Effector CD4-positive, alpha-beta T cell (primary cell): ENCODE measurements around the gene CDKN2C.

Experiments
- DNase-seq: peaks from one replicate; pipeline ENCODE4 v3.0.0-alpha.2; 2020

The CDKN2C gene

DNA sequence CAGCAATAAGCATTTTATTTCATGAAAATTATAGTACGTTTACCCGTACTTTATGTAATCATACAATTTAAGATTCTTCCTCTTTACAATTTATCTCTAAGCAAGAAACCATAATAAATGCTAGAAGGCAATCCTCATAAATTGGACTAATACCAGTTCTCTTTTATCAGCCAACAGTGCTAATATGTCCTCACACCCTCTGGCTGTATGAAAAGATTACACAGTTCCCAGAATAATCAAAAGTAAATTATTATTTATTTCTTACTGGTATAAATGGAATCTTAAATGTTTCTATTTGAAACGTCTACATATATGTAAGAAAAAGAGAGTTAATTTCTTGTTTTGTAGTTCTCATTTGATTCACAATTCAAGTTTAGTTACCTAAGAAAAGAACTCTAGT is 3.1 kb upstream of the CDKN2C start:
- DNase-seq = no peak

DNA sequence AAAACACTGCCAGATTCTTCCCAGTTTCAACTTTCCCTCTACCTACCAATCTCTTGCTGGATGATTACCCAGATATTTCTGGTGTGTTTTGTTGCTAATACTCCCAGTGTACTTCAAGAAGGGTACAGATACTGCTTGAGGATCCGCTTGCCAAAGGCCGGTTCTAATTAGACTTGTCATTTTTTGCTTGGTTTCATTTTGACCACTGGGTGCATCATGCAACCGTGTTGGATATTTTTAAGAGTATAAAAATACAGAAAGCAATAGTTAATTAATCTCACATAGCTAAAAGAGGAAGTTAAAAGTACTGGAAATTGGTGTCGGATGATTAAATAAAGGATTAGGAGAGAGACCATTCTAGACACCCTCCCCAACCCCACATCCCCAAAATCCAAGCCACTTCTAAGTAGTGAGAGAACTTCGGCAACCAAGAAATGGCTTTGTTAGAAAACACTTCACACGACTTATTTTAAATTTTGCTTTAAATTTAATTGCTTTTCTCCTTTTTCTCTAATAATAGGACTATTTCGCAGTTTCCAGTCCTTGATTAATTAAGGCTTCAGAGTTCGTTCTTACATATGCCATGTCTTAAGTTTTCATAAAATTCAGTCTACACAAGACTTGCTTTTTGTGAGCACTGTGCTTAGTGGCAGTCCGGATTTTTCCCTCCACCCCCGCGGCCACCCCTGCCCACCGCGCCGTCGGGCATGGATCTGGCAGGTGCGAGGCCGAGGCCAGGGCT is 2.5 kb upstream of the CDKN2C start:
- DNase-seq = no peak

DNA sequence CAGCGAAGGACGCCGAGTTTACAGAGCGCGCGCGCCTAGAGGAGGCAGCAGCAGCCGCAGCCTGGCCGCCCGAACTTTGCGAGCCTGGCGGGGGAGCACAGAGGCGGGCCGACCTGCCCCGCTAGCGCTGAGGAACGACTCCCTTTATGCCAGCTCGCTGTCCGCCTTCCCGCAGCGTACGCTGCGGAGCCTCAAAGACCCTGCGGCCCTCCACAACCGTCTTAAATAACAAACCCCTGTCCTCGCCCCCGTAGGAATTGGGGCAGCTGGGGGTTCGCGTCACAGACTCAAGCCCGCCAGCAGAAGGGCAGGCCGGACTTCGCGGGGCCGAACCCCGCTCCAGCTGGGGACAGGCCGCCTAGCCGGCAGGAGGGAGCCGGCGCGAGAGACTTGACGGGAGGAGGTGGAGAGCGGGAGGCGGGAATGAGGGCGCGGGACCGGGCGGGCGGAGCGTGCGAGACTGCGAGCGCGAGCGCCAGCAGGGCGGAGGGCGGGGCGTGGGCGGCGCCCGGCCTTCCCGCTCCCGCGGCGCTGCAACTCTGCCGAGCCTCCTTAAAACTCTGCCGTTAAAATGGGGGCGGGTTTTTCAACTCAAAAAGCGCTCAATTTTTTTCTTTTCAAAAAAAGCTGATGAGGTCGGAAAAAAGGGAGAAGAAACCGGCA is 1.8 kb upstream of the CDKN2C start:
- DNase-seq = peak; percentile 78

DNA sequence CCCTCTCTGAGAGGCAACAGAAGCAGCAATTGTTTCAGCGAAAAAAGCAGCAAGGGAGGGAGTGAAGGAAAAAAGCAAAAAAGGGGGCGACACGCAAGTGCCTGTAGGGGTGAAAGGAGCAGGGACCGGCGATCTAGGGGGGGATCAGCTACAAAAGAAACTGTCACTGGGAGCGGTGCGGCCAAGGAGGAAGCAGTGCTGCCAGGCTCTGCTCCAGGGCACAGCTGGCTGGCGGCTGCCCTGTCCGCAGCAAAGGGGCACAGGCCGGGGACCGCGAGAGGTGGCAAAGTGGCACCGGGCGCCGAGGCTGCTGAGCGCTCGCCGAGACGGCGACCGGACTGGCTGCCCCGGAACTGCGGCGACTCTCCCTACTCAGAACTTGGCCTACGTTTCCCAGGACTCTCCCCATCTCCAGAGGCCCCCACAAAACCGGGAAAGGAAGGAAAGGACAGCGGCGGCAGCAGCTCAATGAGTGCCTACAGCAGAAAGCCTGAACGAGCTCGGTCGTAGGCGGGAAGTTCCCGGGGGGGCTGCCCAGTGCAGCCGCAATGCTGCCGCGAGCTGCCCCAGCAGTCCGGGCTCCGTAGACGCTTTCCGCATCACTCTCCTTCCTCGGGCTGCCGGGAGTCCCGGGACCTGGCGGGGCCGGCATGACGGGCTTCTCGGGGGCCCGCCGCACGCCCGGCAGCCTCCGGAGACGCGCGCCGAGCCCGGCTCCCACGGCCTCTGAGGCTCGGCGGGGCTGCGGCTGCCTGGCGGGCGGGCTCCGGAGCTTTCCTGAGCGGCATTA is 1.0 kb upstream of the CDKN2C start:
- peak; percentile 31 for DNase-seq

DNA sequence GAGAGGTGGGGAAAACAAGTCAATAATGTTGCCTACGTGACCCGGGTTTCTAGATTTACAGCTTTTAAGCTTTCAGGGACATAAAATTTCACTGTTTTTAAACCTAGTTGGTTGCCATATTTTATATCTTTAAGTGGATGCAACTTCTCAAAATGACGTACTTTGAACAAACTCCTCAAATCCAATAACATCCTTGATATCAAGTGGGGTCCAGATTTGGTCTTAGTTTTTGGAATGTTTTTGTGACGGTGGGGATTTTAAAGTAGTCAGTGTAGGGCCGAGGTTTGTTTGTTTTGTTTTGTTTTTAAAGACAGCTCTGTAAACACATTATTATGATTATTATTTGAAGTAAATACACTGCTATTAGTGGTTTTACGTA is 453 bp downstream of the CDKN2C start:
- DNase-seq = no peak

DNA sequence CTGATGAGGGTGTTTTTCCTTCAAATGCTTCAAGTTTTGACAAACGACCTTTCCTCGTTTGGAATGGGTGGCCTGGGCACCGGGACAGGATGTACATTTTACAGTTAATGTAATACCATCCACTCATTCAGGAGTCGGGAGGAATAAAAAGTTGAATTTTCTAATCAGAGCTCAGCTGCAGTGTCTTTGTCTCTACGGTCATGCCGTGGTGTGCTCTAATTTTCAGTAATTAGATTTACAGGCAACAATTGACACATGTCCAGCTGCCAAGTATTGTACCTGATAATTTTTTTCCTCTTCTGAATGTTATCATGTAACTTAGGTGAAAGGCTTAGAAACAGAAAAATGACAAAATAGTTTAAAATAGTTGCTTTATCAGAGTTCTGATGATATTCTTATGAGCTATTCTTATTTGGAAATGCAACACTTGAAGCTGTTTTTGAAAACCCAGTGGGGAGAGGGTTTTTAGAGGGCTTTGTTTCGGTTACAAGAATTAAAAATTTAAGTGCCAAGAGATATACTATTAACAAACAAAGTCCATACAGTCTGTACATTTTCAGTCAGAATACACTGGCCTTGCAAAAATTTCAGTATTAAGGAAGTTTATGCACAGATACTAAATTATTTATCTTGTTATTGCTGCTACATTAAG is 1.0 kb downstream of the CDKN2C start:
- no peak for DNase-seq

DNA sequence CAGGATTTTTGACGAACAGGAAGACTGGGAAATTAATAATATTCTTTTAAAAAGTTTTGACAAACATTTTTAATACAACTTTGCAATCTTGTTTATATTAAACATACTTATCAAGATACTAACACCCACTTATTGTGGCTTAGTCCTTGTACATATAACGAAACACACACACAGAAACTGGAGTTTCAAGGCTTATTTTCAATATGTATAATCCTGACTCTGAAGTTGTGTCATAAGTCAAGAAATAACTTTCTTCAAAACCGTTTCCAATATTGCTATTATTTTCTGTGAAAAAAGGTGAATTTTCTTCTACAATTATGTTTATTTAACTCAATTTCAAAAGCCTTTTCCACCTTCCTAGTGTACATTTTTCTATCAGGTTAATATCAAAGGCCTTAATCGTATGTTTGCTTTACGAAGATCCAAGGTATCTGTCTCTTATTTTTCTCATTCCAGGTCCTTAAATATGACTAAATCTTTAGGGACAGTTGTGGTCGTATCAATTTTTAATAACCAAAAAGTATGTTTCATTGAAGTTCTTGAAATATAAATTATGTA is 1.8 kb downstream of the CDKN2C start:
- no peak for DNase-seq

DNA sequence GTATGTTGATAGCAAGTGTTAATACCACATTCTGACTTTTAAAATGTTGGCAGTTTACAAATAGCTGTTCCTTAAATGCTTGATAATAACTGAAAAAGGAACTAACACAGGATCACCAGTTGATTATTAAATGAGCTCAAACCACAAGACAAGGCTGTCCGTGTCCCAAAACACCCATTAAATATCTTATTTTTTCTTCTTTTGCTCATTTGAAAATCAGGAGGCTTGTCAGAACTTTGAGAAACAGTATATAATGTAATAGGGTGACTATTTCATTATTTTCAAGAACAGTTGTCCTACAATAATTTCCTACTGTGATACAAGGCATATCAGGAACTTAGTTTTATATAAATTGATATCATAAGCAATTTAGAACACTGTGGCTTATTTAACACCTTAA is 2.7 kb downstream of the CDKN2C start:
- no peak for DNase-seq

DNA sequence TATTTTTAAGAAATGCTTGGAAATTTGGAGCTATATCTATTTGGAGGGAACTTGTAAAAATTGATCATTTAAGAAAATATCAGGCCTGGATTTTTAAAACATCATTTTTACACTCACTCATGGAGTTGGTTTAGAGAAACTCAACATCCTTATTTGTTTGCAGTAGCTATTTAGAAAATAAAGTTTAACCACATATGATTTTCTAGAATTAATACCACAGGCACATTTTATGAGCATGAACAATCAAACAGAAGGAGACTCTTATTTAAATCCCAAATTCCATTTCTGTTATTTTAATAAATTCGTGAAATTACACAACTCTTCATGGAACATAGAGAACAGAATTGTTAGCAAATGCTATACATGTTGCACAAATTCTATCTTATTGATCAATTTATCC is 3.2 kb downstream of the CDKN2C start:
- no peak for DNase-seq

DNA sequence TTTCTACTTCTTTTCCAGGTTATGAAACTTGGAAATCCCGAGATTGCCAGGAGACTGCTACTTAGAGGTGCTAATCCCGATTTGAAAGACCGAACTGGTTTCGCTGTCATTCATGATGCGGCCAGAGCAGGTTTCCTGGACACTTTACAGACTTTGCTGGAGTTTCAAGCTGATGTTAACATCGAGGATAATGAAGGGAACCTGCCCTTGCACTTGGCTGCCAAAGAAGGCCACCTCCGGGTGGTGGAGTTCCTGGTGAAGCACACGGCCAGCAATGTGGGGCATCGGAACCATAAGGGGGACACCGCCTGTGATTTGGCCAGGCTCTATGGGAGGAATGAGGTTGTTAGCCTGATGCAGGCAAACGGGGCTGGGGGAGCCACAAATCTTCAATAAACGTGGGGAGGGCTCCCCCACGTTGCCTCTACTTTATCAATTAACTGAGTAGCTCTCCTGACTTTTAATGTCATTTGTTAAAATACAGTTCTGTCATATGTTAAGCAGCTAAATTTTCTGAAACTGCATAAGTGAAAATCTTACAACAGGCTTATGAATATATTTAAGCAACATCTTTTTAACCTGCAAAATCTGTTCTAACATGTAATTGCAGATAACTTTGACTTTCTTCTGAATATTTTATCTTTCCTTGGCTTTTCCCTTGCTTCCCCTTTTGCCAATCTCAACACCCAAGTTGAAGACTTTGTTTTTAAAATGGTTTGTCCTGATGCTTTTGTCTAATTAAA is 4.0 kb downstream of the CDKN2C start:
- DNase-seq = no peak

DNA sequence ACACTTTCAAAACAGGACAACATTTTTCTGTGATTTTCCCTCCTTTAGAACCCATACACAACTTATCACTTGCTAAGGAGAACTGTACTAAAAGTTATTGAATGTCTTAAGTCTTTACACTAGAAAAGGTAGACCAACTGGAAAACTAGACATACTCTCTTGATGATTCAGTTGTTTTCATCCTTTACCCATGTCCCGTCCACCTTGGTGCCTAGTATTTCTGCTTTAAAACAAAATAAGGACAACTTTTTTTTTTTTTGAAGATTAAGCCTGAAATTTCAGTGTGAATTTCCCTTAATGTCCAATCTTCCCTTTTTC is 4.5 kb downstream of the CDKN2C start:
- DNase-seq = no peak

DNA sequence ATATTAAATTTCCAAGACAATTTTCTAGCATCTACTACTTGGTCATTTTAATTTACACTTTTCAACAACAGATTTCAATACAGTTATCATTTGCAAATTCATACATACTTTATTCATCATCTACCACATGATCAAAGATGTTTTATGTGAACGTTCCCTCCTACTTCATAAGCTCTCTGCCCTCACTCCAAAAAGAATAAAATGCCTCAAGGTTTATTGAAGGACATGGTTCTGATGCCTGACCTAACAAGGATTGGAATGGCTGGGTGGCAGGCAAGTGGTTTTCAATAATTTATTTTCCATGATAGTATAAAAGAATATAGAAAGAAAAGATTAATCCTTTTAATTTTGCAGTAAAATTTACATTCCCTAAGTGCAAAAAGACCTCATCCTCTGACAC is 5.4 kb downstream of the CDKN2C start:
- DNase-seq = no peak

DNA sequence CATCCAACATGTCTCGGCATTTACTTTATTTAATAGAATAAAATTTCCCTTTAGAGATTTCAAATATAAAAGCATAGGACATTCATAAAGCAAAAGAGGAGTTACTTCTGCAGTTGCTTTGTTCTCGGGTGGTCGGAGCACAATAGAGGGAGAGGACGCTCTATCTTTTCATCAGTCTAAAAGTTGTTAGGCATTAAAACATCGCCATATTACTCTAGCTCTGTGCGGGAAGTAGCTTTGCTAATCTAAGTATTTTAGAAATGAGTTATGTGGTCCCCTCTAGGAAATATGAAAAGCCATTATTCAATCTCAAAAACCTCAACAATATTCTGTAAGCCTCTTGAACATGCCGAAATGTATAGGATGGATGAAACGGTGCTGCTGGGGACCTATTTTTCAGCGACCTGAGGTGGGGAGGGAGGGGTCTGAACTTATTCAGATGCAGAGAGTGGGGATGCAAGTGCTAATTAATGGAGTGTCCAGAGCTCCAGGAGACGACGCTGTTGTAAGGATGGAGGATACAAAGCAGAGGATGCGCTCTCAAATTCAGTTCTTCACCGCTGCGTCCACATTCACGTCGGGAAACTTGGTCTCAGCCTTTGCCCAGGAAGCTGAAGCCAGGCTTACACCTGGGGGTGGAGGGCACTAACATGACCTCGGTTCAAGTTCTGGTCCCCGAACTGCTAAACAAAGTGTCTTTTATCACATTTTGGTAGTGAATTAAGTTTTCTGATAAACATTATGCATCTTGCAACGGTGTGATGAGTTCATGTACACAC is 6.3 kb downstream of the CDKN2C start:
- DNase-seq = no peak

DNA sequence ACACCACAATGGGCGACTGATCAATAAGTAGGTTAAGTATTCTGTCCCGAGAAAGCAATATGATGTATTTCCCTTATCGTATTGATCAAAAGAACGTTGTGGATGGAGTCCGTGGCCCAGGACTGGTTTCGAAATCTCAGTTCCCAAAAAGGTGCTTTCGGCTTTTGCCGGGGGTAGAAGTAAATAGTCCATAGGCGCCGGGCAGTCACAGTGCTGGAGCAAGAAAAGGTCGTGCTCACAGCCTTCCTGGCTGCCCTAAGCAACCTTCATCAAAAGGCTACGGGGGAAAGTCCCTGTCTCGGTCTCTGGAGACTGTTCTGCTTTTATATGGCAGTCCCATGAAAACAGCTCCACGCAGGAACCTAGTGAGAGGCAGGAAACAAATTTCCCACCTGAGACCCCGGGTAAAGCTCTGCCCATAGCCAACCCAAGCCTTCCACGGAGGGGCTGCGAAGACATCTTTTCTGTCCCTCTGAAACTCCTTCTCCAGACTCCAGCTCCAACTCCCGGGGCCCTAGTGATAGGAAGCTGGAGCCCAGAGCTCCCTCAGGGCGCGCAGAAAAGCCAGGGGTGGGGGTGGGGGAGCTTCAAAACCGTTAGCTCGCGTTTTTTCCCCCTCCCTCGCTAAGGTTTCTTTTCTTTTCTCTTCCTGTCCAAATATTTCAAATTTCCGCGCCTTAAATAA is 7.0 kb downstream of the CDKN2C start:
- peak; percentile 19 for DNase-seq

DNA sequence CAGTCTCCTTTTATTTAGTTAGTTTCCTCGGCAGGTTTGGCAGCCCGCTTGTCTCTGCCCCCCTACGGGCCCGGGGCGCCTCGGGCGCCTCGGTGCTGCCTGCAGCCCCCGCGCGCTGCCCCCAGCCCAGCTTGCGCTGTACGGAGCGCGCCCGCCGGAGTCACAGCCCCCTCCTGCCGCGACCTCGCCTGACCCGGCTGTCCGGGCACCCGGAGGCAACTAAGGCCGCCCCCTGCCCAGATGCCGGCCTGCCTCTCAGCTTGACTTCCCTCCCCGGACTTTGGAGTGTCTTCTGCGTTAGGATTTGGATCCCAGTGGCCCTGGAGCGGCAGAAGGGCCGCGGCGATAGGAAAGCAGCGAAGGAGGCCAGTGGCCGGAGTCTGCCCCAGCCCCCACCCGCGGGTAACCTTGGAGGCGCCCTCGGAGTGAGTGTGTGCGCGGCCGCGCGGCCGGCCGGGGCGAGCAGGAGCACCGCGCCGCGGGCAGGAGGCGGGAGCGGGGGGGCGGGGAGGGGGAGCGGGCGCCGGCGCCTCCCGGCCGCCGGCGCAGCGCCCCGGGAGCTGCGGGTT is 7.6 kb downstream of the CDKN2C start:
- DNase-seq = no peak

DNA sequence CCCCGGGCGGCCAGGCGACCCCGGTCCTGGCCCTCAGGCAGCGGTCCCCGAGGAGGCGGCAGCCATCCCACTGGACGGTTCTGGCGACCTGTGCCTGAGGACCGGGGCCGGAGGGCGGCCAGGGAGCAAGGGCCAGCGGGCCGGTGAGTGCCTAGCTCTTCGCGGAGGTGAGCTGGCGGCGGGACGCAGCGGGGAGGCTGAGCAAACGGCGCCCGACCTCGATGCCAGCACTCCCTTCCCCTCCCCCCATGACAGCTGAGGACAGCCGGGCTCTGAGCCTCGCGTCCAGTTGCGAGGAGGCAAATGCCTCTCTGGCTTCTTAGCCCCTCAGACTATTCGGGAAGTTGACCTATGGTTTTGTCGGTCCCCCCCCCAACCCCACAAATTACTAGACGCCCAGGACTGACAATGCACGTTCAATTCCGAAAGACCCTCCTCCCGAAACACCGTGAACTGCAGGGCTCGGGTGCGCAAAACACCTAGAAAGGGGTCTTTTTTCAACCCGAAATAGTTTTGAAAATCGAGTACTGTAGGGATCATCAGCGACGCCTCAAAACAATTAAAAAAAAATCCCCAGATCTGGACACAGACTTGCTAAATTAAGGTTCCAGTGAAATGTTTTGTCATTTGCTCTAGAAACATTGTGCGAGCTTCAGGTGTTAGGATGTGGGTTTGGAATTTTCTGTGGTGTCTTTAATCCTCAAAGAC is 8.3 kb downstream of the CDKN2C start:
- DNase-seq = no peak

DNA sequence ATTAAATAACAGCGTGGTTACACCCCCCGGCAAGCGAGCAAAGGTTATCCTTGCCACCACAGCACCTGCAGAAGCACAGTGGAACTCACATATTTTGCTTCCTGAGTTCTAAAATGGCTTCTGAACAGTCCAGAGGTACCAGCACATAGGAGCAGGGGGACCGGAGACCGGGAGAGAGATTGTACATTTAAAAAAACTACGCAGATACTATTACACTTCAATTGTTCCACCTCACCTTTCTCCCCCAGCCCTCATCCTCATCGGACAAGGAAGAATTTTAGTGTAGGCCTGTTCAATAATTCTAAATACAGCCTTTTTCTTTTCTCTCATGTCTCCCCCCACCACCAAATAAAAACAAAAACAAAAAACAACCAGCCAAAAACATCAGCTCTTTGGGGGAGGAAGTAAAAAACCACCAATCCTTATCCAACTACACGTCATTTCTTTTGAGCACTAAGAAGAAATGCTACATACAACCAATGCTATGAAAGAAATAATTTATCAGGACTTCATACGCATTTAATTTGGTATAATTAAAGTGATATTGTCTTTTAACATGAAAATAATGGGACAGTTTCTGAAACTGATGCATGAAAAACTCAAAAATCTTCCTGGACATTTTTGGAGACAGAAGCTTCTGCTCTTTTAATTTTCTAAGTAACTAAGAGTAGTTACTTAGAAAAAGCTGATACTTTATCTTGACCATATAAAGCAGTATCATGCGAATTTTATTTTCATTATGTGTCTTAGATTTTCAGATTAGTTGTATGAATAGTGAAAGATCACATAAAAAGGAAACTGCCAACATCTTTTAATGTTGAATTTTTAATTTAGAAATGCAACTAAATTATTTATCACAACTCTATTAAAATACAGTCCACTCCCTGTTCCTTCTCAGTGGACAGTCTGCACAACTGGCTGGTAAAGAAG is 9.1 kb downstream of the CDKN2C start:
- DNase-seq = no peak

DNA sequence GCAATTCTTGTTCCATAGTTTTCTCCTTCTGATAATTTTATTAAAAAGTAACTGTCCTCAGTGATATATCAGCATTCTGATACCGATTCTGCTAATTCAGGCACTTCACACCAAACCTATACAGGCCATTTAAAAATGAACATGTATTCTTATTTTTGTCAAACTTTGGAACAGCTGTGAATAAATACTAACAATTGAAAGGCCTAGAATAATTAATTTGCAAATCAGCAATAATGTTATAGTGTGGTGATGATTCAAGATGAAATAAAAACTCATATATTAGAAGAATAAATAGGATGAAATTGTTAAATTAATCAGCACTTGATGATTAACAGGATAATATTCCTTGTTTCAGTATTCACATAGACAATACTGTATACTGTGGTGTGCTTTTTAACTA is 9.9 kb downstream of the CDKN2C start:
- no peak for DNase-seq

DNA sequence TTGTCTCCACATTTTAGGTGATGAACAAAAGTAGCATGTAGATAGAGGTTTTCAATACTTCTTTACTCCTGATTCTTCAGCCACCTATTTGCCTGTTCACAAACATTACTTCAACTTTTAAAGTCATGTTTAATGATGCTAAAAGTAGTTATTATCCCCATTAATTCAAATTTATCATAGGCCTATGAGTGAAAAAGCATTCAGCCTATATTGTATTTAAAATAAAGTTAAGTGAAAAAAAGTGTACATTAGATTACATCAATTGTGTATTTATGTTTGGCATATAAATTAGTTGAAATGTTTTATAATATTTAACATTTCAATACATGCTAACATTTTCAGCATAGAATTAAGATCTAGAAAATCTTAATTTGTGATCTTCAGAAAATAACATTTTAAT is 10.5 kb downstream of the CDKN2C start:
- no peak for DNase-seq
